PFSK-1 (cell line): ENCODE measurements around the gene MYL6B.

Source experiments
- FOXP2 ChIP-seq: optimal IDR thresholded peaks from 2 replicates; pipeline ENCODE3; 2011; ENCODE audit warnings: borderline replicate concordance, control low read depth, inconsistent platforms; ENCODE audit not compliant: insufficient read depth; ENCODE audit errors: extremely low read length, extremely low read depth
- POLR2AphosphoS5 ChIP-seq: IDR thresholded peaks from 2 replicates; pipeline ENCODE4 v1.6.1; 2012; ENCODE audit warnings: low read depth, mild to moderate bottlenecking, control low read depth, low read length, moderate library complexity
- SIN3A ChIP-seq: IDR thresholded peaks from 2 replicates; pipeline ENCODE4 v1.6.1; 2012; ENCODE audit warnings: mild to moderate bottlenecking, low read length, moderate library complexity, borderline replicate concordance; ENCODE audit not compliant: insufficient read depth
- TAF1 ChIP-seq: IDR thresholded peaks from 2 replicates; pipeline ENCODE4 v1.6.1; 2012; ENCODE audit warnings: low read length, control low read depth, borderline replicate concordance; ENCODE audit not compliant: insufficient read depth
- TF ChIP-seq, protein P1 (sequence below), 2 experiments: IDR thresholded peaks; 2 replicates each; pipeline versions ENCODE4 v1.6.1 to v1.8.0; 2011 to 2012; ENCODE audit warnings: low read depth in 2 of 2, low read length in 2 of 2, control low read depth in 1 of 2, inconsistent platforms in 1 of 2, mild to moderate bottlenecking in 1 of 2, moderate library complexity in 1 of 2; ENCODE audit not compliant: insufficient read depth in 1 of 2

DNA sequence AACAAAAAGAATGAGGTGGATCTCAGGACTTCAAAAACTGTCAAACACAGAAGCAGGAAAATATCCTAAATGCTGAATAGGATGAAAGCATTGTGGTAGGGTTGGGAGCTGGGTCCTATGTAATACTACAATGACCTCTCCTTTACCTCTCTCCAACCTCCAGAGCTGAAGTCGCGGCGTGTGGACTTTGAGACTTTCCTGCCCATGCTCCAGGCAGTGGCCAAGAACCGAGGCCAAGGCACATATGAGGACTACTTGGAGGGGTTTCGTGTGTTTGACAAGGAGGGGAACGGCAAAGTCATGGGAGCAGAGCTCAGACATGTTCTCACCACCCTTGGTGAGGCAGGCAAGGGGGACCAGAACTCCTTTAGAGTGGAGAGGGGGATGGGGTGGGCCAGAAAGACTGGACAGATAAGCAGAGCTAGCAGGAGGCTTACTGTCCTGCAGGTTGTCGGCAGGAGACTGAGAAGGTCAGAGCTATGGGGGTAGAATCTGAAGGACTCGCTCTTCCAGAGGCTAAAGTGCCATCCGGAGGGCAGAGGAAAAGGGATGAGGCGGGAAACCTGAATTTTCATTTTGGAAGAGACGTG is 3.0 kb downstream of the MYL6B start:
- no peak for TF ChIP-seq POLR2AphosphoS5
- TF ChIP-seq SIN3A, result no peak
- TF ChIP-seq, protein P1, sequence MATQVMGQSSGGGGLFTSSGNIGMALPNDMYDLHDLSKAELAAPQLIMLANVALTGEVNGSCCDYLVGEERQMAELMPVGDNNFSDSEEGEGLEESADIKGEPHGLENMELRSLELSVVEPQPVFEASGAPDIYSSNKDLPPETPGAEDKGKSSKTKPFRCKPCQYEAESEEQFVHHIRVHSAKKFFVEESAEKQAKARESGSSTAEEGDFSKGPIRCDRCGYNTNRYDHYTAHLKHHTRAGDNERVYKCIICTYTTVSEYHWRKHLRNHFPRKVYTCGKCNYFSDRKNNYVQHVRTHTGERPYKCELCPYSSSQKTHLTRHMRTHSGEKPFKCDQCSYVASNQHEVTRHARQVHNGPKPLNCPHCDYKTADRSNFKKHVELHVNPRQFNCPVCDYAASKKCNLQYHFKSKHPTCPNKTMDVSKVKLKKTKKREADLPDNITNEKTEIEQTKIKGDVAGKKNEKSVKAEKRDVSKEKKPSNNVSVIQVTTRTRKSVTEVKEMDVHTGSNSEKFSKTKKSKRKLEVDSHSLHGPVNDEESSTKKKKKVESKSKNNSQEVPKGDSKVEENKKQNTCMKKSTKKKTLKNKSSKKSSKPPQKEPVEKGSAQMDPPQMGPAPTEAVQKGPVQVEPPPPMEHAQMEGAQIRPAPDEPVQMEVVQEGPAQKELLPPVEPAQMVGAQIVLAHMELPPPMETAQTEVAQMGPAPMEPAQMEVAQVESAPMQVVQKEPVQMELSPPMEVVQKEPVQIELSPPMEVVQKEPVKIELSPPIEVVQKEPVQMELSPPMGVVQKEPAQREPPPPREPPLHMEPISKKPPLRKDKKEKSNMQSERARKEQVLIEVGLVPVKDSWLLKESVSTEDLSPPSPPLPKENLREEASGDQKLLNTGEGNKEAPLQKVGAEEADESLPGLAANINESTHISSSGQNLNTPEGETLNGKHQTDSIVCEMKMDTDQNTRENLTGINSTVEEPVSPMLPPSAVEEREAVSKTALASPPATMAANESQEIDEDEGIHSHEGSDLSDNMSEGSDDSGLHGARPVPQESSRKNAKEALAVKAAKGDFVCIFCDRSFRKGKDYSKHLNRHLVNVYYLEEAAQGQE (IDR thresholded peaks at IDR 0.05; ENCODE audit: insufficient read depth in 1 of 2, low read depth in 2 of 2, low read length in 2 of 2), result no peak
- no peak for TF ChIP-seq TAF1
- TF ChIP-seq FOXP2, result no peak
